ENCODE results near the gene CCDC146.

DNA sequence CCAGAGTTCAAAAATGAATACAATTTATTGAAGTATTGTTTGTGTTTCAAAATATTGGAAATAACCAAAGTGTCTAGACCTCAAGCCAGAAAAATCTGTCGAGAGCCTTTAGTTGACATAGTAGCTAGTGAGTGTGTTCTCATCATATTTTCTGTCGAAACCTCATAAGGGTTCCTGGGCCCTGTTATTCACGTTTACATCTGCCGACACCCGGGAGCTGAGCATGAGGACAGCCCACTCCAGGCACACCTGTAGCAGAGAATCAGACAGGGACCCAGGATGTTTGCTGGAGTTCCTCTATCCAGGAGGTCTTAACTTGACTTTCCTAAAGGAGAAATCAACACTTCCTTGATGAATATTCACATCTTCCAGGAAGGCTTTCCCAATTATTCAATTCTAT is 149.4 kb downstream of the CCDC146 start:
- TF ChIP-seq, protein P1, sequence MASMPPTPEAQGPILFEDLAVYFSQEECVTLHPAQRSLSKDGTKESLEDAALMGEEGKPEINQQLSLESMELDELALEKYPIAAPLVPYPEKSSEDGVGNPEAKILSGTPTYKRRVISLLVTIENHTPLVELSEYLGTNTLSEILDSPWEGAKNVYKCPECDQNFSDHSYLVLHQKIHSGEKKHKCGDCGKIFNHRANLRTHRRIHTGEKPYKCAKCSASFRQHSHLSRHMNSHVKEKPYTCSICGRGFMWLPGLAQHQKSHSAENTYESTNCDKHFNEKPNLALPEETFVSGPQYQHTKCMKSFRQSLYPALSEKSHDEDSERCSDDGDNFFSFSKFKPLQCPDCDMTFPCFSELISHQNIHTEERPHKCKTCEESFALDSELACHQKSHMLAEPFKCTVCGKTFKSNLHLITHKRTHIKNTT (CRISPR knock-in tag; IDR thresholded peaks at IDR 0.05) = no peak
- TF ChIP-seq POLR2A (IDR thresholded peaks at IDR 0.05; ENCODE audit: insufficient read depth in 1 of 2, low read depth in 2 of 2, low read length in 2 of 2) = no peak
- TF ChIP-seq GABPA (IDR thresholded peaks at IDR 0.05; ENCODE audit: low read depth, low read length) = no peak
- TF ChIP-seq GABPA (CRISPR knock-in tag; IDR thresholded peaks at IDR 0.05; ENCODE audit: low read depth) = no peak
- TF ChIP-seq HIVEP1 (CRISPR knock-in tag; IDR thresholded peaks at IDR 0.05) = no peak
- TF ChIP-seq, protein P2, sequence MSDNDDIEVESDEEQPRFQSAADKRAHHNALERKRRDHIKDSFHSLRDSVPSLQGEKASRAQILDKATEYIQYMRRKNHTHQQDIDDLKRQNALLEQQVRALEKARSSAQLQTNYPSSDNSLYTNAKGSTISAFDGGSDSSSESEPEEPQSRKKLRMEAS (IDR thresholded peaks at IDR 0.05) = no peak
